ENCODE results near the gene LRRC10. TPM values are rescaled to one million over a fixed set of nuclear protein-coding genes. Genes with fewer than 3 reads are reported as not detected.
A peak's percentile ranks its signal among the peaks of the same experiment; 100 is the strongest.

Gene LRRC10
- total and polyA plus RNA-seq, 7 donors = 0.03 TPM; not detected in 6

GRCh38 chr12:69602954-69603353 is 7.8 kb downstream of the LRRC10 start:
- Histone ChIP-seq H3K4me3 (no peak overlapping the region), H3K27ac (no peak overlapping the region), H3K4me1 (no peaks in the 10 kb centered on the region), H3K9me3 (no peaks in the 10 kb centered on the region), H3K27me3 (ENCODE audit: insufficient read depth in 3 of 3, low read length in 2 of 3) (no peaks in the 10 kb centered on the region), H3K36me3 (ENCODE audit: insufficient read depth in 1 of 2, low read depth in 1 of 2) (peaks cover 4 to 57% of the 10 kb centered on the region in 2 donors)
- intact Hi-C loops (cut with DNase I) = no loop called here
- DNase-seq (no peak), ATAC-seq (no peak)
- no peak for TF ChIP-seq CTCF (IDR thresholded peaks at IDR 0.05)

- Histone ChIP-seq H3K27ac (no peak overlapping the region), H3K4me1 (no peaks in the 10 kb centered on the region), H3K9me3 (no peaks in the 10 kb centered on the region), H3K4me3 (no peak overlapping the region), H3K27me3 (ENCODE audit: insufficient read depth in 3 of 3, low read length in 2 of 3) (no peaks in the 10 kb centered on the region), H3K36me3 (ENCODE audit: insufficient read depth in 1 of 2, low read depth in 1 of 2) (peaks cover 7 to 66% of the 10 kb centered on the region in 2 donors)
- ATAC-seq = peak in 1 of 4 donors; percentile 24
- 89 to 94% (median 93%) methylated on average over 6 of the region's 6 CpGs for WGBS, 3 donors
- DNase-seq = no peak
- intact Hi-C loops (cut with DNase I) = no loop called here
- TF ChIP-seq CTCF (IDR thresholded peaks at IDR 0.05) = no peak
These were observed 8.6 kb downstream of the LRRC10 start for GRCh38 chr12:69601962-69602685.

- no peaks in the 10 kb centered on the region for H3K27me3 ChIP-seq (ENCODE audit: insufficient read depth in 3 of 3, low read length in 2 of 3)
- no peak overlapping the region for H3K4me3 ChIP-seq
- H3K9me3 ChIP-seq = no peaks in the 10 kb centered on the region
- DNase-seq (no peak), ATAC-seq (no peak)
- intact Hi-C loops (cut with DNase I) = no loop called here
- peaks cover 7 to 79% of the 10 kb centered on the region in 2 donors for H3K36me3 ChIP-seq (ENCODE audit: insufficient read depth in 1 of 2, low read depth in 1 of 2)
- no peaks in the 10 kb centered on the region for H3K4me1 ChIP-seq
- TF ChIP-seq CTCF (IDR thresholded peaks at IDR 0.05) = no peak
- no peak overlapping the region for H3K27ac ChIP-seq
These were observed 9.9 kb downstream of the LRRC10 start for GRCh38 chr12:69600804-69601203.

- no peaks in the 10 kb centered on the region for H3K27me3 ChIP-seq (ENCODE audit: insufficient read depth in 3 of 3, low read length in 2 of 3)
- no peak overlapping the region for H3K4me3 ChIP-seq
- ATAC-seq (no peak), DNase-seq (no peak)
- no peaks in the 10 kb centered on the region for H3K4me1 ChIP-seq
- TF ChIP-seq CTCF (IDR thresholded peaks at IDR 0.05) = no peak
- H3K9me3 ChIP-seq = no peaks in the 10 kb centered on the region
- H3K27ac ChIP-seq = no peak overlapping the region
- intact Hi-C loops (cut with DNase I) = no loop called here
- peaks cover 10 to 100% of the 10 kb centered on the region in 2 donors for H3K36me3 ChIP-seq (ENCODE audit: insufficient read depth in 1 of 2, low read depth in 1 of 2)
- 65 to 82% (median 65%) methylated on average over 4 of the region's 4 CpGs for WGBS, 3 donors
These were observed 12.4 kb downstream of the LRRC10 start for GRCh38 chr12:69598174-69598753.

Data from psoas muscle (tissue), 8 donors.